ENCODE measurements around the gene SHMT2.
A peak's percentile ranks its signal among the peaks of the same experiment; 100 is the strongest.

The SHMT2 gene

DNA sequence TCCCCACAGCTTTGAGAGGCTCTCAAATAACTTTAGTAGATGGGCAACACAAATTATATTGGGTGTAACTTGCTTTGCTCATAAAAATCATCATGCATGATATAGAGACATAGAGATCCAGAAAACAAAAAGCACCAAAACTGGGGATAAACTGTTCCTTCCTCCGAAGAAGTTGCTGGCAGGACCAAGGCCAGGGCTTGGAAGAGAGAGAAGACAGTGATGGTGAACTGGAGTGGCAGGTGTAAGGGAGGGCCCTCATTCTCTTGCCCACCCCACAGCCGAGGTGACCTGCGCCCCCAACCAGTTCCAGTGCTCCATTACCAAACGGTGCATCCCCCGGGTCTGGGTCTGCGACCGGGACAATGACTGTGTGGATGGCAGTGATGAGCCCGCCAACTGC, 28.3 kb upstream of the SHMT2 start:
- CTCF ChIA-PET: no interaction called here
- TF ChIP-seq, protein P1, sequence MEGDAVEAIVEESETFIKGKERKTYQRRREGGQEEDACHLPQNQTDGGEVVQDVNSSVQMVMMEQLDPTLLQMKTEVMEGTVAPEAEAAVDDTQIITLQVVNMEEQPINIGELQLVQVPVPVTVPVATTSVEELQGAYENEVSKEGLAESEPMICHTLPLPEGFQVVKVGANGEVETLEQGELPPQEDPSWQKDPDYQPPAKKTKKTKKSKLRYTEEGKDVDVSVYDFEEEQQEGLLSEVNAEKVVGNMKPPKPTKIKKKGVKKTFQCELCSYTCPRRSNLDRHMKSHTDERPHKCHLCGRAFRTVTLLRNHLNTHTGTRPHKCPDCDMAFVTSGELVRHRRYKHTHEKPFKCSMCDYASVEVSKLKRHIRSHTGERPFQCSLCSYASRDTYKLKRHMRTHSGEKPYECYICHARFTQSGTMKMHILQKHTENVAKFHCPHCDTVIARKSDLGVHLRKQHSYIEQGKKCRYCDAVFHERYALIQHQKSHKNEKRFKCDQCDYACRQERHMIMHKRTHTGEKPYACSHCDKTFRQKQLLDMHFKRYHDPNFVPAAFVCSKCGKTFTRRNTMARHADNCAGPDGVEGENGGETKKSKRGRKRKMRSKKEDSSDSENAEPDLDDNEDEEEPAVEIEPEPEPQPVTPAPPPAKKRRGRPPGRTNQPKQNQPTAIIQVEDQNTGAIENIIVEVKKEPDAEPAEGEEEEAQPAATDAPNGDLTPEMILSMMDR (conservative IDR thresholded peaks at IDR 0.05; ENCODE audit: low read depth): no peak
- H3K27ac ChIP-seq: no peak overlapping the region
- POLR2A ChIA-PET (ENCODE audit: low non-redundant PET): no interaction called here
- no peak for DNase-seq (ENCODE audit: low spot score)

DNA sequence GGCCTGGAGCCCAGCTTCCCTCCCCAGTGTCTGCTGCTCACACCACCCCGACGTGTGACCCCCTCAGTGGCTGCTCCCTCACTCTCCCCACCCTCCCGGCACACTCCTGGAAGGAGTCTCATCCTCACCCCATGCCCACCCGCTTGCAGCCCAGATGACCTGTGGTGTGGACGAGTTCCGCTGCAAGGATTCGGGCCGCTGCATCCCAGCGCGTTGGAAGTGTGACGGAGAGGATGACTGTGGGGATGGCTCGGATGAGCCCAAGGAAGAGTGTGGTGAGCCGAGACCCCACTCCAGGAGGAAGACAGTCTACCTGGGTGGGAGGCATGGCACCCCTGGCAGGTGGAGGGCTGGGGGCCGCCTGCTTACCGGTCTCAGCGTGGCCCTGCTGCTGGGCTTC, 27.9 kb upstream of the SHMT2 start:
- ChIA-PET POLR2A (ENCODE audit: low non-redundant PET) (no interaction called here), CTCF (no interaction called here)
- TF ChIP-seq, protein P1 (conservative IDR thresholded peaks at IDR 0.05; ENCODE audit: low read depth): no peak
- DNase-seq (ENCODE audit: low spot score): no peak
- H3K27ac ChIP-seq: no peak overlapping the region

DNA sequence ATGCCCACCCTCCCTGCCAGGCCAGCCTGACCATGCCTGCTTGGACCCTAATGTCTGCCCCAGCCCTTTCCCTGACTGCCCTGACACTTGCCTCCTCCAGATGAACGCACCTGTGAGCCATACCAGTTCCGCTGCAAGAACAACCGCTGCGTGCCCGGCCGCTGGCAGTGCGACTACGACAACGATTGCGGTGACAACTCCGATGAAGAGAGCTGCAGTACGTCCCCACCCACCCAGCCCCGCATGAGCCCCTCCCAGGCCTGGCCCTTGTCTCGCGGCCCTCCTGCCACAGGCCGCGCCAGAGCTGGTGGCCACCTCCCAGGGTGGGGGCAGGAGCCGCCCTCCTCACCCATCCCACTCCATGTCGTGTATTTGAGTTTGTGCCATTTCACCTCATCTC, 27.2 kb upstream of the SHMT2 start:
- H3K27ac ChIP-seq: no peak overlapping the region
- ChIA-PET CTCF (no interaction called here), POLR2A (ENCODE audit: low non-redundant PET) (no interaction called here)
- TF ChIP-seq, protein P1 (conservative IDR thresholded peaks at IDR 0.05; ENCODE audit: low read depth): no peak
- DNase-seq (ENCODE audit: low spot score): no peak

DNA sequence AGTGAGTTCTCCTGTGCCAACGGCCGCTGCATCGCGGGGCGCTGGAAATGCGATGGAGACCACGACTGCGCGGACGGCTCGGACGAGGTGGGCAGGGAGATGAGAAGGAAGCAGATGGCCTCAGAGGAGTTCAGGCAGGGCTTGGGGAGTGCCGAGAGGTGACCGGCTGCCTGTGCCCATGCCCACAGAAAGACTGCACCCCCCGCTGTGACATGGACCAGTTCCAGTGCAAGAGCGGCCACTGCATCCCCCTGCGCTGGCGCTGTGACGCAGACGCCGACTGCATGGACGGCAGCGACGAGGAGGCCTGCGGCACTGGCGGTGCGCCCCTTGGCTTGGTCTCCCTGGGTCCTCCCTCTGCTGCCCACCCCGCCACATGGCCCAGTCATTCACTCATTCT, 26.3 kb upstream of the SHMT2 start:
- ChIA-PET POLR2A (ENCODE audit: low non-redundant PET) (no interaction called here), CTCF (no interaction called here)
- TF ChIP-seq, protein P1 (conservative IDR thresholded peaks at IDR 0.05; ENCODE audit: low read depth): no peak
- no peak for DNase-seq (ENCODE audit: low spot score)
- peak overlapping the region; percentile 19; the same call in 1 of the 2 replicates for H3K27ac ChIP-seq

DNA sequence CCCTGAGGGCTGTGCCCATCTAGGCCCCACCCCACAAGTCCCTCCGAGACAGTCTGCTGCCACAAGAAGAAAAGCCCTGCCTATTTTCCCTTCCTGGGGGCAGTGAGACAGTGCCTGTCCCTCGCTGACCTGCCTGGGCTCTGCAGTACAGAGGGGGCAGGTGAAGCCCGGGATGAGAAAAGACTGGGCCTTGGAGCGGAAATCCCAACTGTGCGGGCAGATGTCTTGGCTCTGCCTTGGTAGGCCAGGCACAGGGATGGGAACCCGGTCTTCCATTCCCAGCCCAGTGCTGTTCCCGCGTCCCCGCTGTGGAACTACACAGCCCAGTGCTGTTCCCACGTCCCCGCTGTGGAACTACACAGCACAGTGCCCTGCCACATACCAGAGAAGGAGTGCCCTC, 25.7 kb upstream of the SHMT2 start:
- DNase-seq (ENCODE audit: low spot score): no peak

DNA sequence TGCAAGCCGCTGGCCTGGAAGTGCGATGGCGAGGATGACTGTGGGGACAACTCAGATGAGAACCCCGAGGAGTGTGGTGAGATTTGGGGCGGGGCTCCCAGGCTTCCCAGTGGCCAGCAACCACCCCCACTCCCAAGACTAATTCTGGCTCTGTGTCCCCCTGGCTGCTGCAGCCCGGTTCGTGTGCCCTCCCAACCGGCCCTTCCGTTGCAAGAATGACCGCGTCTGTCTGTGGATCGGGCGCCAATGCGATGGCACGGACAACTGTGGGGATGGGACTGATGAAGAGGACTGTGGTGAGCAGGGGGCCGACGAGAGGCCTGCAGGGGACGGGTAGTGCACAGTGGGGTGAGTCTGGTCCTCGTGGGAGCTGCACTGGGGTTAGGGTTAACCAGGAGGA, 25.1 kb upstream of the SHMT2 start:
- TF ChIP-seq, protein P1 (conservative IDR thresholded peaks at IDR 0.05; ENCODE audit: low read depth): no peak
- ChIA-PET CTCF (no interaction called here), POLR2A (ENCODE audit: low non-redundant PET) (no interaction called here)
- no peak for DNase-seq (ENCODE audit: low spot score)
- peak overlapping the region; percentile 34; the same call in 1 of the 2 replicates for H3K27ac ChIP-seq

More for the DNA sequence above, 25.7 kb upstream of the SHMT2 start:
- POLR2A ChIA-PET (ENCODE audit: low non-redundant PET): no interaction called here
- peak overlapping the region; percentile 19; the same call in 1 of the 2 replicates for H3K27ac ChIP-seq
- CTCF ChIA-PET: no interaction called here
- TF ChIP-seq, protein P1 (conservative IDR thresholded peaks at IDR 0.05; ENCODE audit: low read depth): no peak

DNA sequence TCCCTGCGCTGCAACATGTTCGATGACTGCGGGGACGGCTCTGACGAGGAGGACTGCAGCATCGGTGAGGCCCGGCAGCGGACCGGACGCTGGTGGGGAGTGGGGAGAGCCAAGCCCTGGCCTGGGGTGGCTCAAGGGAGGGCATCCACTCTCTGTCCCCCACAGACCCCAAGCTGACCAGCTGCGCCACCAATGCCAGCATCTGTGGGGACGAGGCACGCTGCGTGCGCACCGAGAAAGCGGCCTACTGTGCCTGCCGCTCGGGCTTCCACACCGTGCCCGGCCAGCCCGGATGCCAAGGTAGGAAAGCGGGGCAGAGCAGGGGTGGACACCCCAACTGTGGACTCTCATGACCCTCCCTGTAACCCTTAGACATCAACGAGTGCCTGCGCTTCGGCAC, 24.3 kb upstream of the SHMT2 start:
- DNase-seq (ENCODE audit: low spot score): no peak
- ChIA-PET CTCF (no interaction called here), POLR2A (ENCODE audit: low non-redundant PET) (no interaction called here)
- TF ChIP-seq, protein P1 (conservative IDR thresholded peaks at IDR 0.05; ENCODE audit: low read depth): no peak
- H3K27ac ChIP-seq: peak overlapping the region; percentile 34
